Neural cell (in vitro differentiated cells): ENCODE measurements around the gene PDIA6. TPM values are rescaled to one million over a fixed set of nuclear protein-coding genes. Genes with fewer than 3 reads are reported as not detected.

Source experiments
- H2AFZ ChIP-seq: fragments of 200-600, 300-800 bp; sonication (generic), shearing (Covaris generic); 2 replicates; pipeline ENCODE4 v1.6.0; 2014; ENCODE audit warnings: low read depth, mild to moderate bottlenecking, antibody characterized with exemption, low read length, moderate library complexity
- H3F3A ChIP-seq: fragments of 200-600 bp; shearing (Covaris generic); 2 replicates; pipeline ENCODE4 v1.6.1; 2016; ENCODE audit warnings: mild to moderate bottlenecking, moderate library complexity, mixed read lengths, antibody characterized with exemption, low read length; ENCODE audit not compliant: insufficient read depth, poor library complexity, severe bottlenecking
- H3K27ac ChIP-seq: fragments of 200-600, 300-800 bp; sonication (generic), shearing (Covaris generic); 2 replicates; pipeline ENCODE4 v1.5.1; 2014; ENCODE audit warnings: mild to moderate bottlenecking, low read length, moderate library complexity
- H3K27me3 ChIP-seq: fragments of 300-800, 200-600 bp; sonication (generic), shearing (Covaris generic); 2 replicates; pipeline ENCODE4 v1.6.0; 2014; ENCODE audit warnings: mild to moderate bottlenecking, low read depth, low read length, moderate library complexity; ENCODE audit not compliant: insufficient read depth
- H3K36me3 ChIP-seq: fragments of 300-800, 200-600 bp; sonication (generic), shearing (Covaris generic); 2 replicates; pipeline ENCODE4 v1.5.1; 2014; ENCODE audit warnings: mild to moderate bottlenecking, antibody characterized with exemption, low read length, moderate library complexity; ENCODE audit not compliant: insufficient read depth
- H3K4me2 ChIP-seq: fragments of 300-800, 200-600 bp; sonication (generic), shearing (Covaris generic); 2 replicates; pipeline ENCODE4 v1.6.0; 2014; ENCODE audit warnings: mild to moderate bottlenecking, low read length
- H3K4me3 ChIP-seq: fragments of 300-800, 200-600 bp; sonication (generic), shearing (Covaris generic); 2 replicates; pipeline ENCODE4 v1.5.1; 2014; ENCODE audit warnings: mild to moderate bottlenecking, low read length, moderate library complexity
- H3K79me2 ChIP-seq: fragments of 200-600 bp; shearing (Covaris generic); replicated peaks from 2 replicates; pipeline ENCODE4 v1.6.0; 2014; ENCODE audit warnings: mild to moderate bottlenecking, low read length, moderate library complexity; ENCODE audit not compliant: insufficient read depth
- H3K9ac ChIP-seq: fragments of 300-800, 200-600 bp; sonication (generic), shearing (Covaris generic); 2 replicates; pipeline ENCODE4 v1.6.1; 2016; ENCODE audit warnings: mild to moderate bottlenecking, low read length, mixed read lengths
- H3K9me2 ChIP-seq: fragments of 200-600 bp; shearing (Covaris generic); 2 replicates; pipeline ENCODE4 v1.6.1; 2016; ENCODE audit warnings: mild to moderate bottlenecking, low read length, mixed read lengths; ENCODE audit not compliant: insufficient read depth
- H3K9me3 ChIP-seq: fragments of 200-600, 300-800 bp; sonication (generic), shearing (Covaris generic); 2 replicates; pipeline ENCODE4 v1.6.1; 2016; ENCODE audit warnings: mild to moderate bottlenecking, mixed run types, low read length, moderate library complexity, mixed read lengths
- H4K20me1 ChIP-seq: fragments of 200-600 bp; shearing (Covaris generic); 2 replicates; pipeline ENCODE4 v1.6.1; 2016; ENCODE audit warnings: mild to moderate bottlenecking, mixed run types; ENCODE audit not compliant: insufficient read depth
- CTCF ChIP-seq: fragments of 450-650 bp; IDR thresholded peaks from 2 replicates; pipeline ENCODE4 v1.5.1; 2014; ENCODE audit warnings: antibody characterized with exemption, mild to moderate bottlenecking, moderate library complexity; ENCODE audit not compliant: poor library complexity, severe bottlenecking
- EP300 ChIP-seq: fragments of 450-650 bp; conservative IDR thresholded peaks from 2 replicates; pipeline ENCODE4 v1.6.1; 2014; ENCODE audit warnings: antibody characterized with exemption, mild to moderate bottlenecking, moderate library complexity; ENCODE audit not compliant: poor library complexity, severe bottlenecking
- EZH2 ChIP-seq: fragments of 200-600, 300-800 bp; shearing (Covaris generic), sonication (generic); IDR thresholded peaks from 2 replicates; pipeline ENCODE4 v1.6.1; 2014; ENCODE audit warnings: antibody characterized with exemption, low read length, borderline replicate concordance, mild to moderate bottlenecking; ENCODE audit not compliant: insufficient read depth, poor library complexity, severe bottlenecking
- MXI1 ChIP-seq: fragments of 450-650 bp; conservative IDR thresholded peaks from 2 replicates; pipeline ENCODE4 v1.6.1; 2014; ENCODE audit warnings: antibody characterized with exemption, mild to moderate bottlenecking; ENCODE audit not compliant: poor library complexity, severe bottlenecking
- POLR2AphosphoS5 ChIP-seq: IDR thresholded peaks from 2 replicates; pipeline ENCODE4 v1.6.1; 2012
- RAD21 ChIP-seq: fragments of 450-650 bp; conservative IDR thresholded peaks from 2 replicates; pipeline ENCODE4 v1.6.1; 2014; ENCODE audit warnings: antibody characterized with exemption, mild to moderate bottlenecking, moderate library complexity
- SMC3 ChIP-seq: fragments of 450-650 bp; conservative IDR thresholded peaks from 2 replicates; pipeline ENCODE4 v1.6.1; 2014; ENCODE audit warnings: antibody characterized with exemption, mild to moderate bottlenecking, moderate library complexity; ENCODE audit not compliant: poor library complexity
- TAF1 ChIP-seq: IDR thresholded peaks from 2 replicates; pipeline ENCODE4 v1.6.1; 2012; ENCODE audit warnings: low read depth
- polyA plus RNA-seq: library from polyadenylated mRNA; depleted of rRNA; stranded (reverse); fragments of >200 nt; gene quantifications from 2 replicates; pipeline ENCODE4 v1.2.3, GENCODE V29; 2014
- TF ChIP-seq, protein P1 (sequence below): IDR thresholded peaks from 2 replicates; pipeline ENCODE4 v1.6.1; 2012; ENCODE audit warnings: borderline replicate concordance

PDIA6 gene
- polyA plus RNA-seq, 1 donor from 2014 or later, result 124 TPM

GRCh38 chr2:10776231-10776977 is 36.2 kb downstream of the PDIA6 start:
- no peaks in the 10 kb centered on the region for H3F3A ChIP-seq
- no peak overlapping the region for H3K4me2 ChIP-seq
- TF ChIP-seq RAD21 (no peak), CTCF (no peak), EP300 (no peak), TAF1 (no peak), POLR2AphosphoS5 (no peak), MXI1 (no peak), EZH2 (no peak), SMC3 (no peak)
- TF ChIP-seq, protein P1, sequence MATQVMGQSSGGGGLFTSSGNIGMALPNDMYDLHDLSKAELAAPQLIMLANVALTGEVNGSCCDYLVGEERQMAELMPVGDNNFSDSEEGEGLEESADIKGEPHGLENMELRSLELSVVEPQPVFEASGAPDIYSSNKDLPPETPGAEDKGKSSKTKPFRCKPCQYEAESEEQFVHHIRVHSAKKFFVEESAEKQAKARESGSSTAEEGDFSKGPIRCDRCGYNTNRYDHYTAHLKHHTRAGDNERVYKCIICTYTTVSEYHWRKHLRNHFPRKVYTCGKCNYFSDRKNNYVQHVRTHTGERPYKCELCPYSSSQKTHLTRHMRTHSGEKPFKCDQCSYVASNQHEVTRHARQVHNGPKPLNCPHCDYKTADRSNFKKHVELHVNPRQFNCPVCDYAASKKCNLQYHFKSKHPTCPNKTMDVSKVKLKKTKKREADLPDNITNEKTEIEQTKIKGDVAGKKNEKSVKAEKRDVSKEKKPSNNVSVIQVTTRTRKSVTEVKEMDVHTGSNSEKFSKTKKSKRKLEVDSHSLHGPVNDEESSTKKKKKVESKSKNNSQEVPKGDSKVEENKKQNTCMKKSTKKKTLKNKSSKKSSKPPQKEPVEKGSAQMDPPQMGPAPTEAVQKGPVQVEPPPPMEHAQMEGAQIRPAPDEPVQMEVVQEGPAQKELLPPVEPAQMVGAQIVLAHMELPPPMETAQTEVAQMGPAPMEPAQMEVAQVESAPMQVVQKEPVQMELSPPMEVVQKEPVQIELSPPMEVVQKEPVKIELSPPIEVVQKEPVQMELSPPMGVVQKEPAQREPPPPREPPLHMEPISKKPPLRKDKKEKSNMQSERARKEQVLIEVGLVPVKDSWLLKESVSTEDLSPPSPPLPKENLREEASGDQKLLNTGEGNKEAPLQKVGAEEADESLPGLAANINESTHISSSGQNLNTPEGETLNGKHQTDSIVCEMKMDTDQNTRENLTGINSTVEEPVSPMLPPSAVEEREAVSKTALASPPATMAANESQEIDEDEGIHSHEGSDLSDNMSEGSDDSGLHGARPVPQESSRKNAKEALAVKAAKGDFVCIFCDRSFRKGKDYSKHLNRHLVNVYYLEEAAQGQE, result no peak
- no peaks in the 10 kb centered on the region for H3K27me3 ChIP-seq
- H3K36me3 ChIP-seq, result no peaks in the 10 kb centered on the region
- H3K9me2 ChIP-seq, result no peaks in the 10 kb centered on the region
- H4K20me1 ChIP-seq, result no peaks in the 10 kb centered on the region
- no peak overlapping the region for H2AFZ ChIP-seq
- H3K9me3 ChIP-seq, result no peaks in the 10 kb centered on the region
- H3K4me3 ChIP-seq, result no peak overlapping the region
- H3K27ac ChIP-seq, result no peak overlapping the region
- H3K9ac ChIP-seq, result no peak overlapping the region
- H3K79me2 ChIP-seq, result no peaks in the 10 kb centered on the region

- TF ChIP-seq MXI1 (no peak), SMC3 (no peak), RAD21 (no peak), TAF1 (no peak), EZH2 (no peak), POLR2AphosphoS5 (no peak), CTCF (no peak), EP300 (no peak)
- TF ChIP-seq, protein P1, result no peak
These were observed 36.8 kb downstream of the PDIA6 start for GRCh38 chr2:10775831-10776230.

More at GRCh38 chr2:10775831-10776230, 36.8 kb downstream of the PDIA6 start:
- Histone ChIP-seq H3K9me3 (no peaks in the 10 kb centered on the region), H2AFZ (no peak overlapping the region), H3K36me3 (no peaks in the 10 kb centered on the region), H3K9me2 (no peaks in the 10 kb centered on the region), H4K20me1 (no peaks in the 10 kb centered on the region), H3K27ac (no peak overlapping the region), H3K9ac (no peak overlapping the region), H3K79me2 (no peaks in the 10 kb centered on the region), H3K4me2 (no peak overlapping the region), H3K4me3 (no peak overlapping the region), H3F3A (no peaks in the 10 kb centered on the region), H3K27me3 (no peaks in the 10 kb centered on the region)
